Epithelial cell of esophagus (primary cell): ENCODE data around the gene ADAMTS14.
A peak's percentile ranks its signal among the peaks of the same experiment; 100 is the strongest.

ENCODE experiments used
- DNase-seq: peaks from one replicate; pipeline ENCODE4 v3.0.0; 2010; ENCODE audit warnings: low read depth
- H3K4me3 ChIP-seq: 2 replicates; pipeline ENCODE4 v1.5.1; 2011; ENCODE audit warnings: mild to moderate bottlenecking, low read length, control low read depth
- CTCF ChIP-seq: IDR thresholded peaks from 2 replicates; pipeline ENCODE4 v1.5.1; 2011; ENCODE audit warnings: low read depth, mild to moderate bottlenecking, low read length, control low read depth, inconsistent platforms; ENCODE audit not compliant: insufficient read depth; ENCODE audit errors: missing control alignments

Gene ADAMTS14

GRCh38 chr10:70650718-70651117 lies 21.6 kb upstream of the ADAMTS14 start:
- DNase-seq = no peak
- no peak for TF ChIP-seq CTCF
- no peak overlapping the region for H3K4me3 ChIP-seq

- H3K4me3 ChIP-seq = no peak overlapping the region
- peak; percentile 67 for DNase-seq
Measured at GRCh38 chr10:70651661-70652060, 20.6 kb upstream of the ADAMTS14 start.

GRCh38 chr10:70652761-70653657 lies 19.3 kb upstream of the ADAMTS14 start:
- TF ChIP-seq CTCF = no peak
- DNase-seq = peak; percentile 56
- no peak overlapping the region for H3K4me3 ChIP-seq

More at GRCh38 chr10:70651661-70652060, 20.6 kb upstream of the ADAMTS14 start:
- TF ChIP-seq CTCF = no peak

- no peak overlapping the region for H3K4me3 ChIP-seq
- TF ChIP-seq CTCF = no peak
- no peak for DNase-seq
Measured at GRCh38 chr10:70655316-70655715, 17.0 kb upstream of the ADAMTS14 start.

- no peak overlapping the region for H3K4me3 ChIP-seq
- DNase-seq = peak; percentile 93
- no peak for TF ChIP-seq CTCF
Measured at GRCh38 chr10:70656489-70656888, 15.8 kb upstream of the ADAMTS14 start.

- no peak for DNase-seq
- no peak for TF ChIP-seq CTCF
Measured at GRCh38 chr10:70657041-70657440, 15.3 kb upstream of the ADAMTS14 start.

More at GRCh38 chr10:70657041-70657440, 15.3 kb upstream of the ADAMTS14 start:
- no peak overlapping the region for H3K4me3 ChIP-seq
